Measurements from ENCODE around the gene STK36. TPM values are rescaled to one million over a fixed set of nuclear protein-coding genes. Genes with fewer than 3 reads are reported as not detected.
A peak's percentile ranks its signal among the peaks of the same experiment; 100 is the strongest.

The STK36 gene
- total RNA-seq, 2 experiments from 2014 or later = 9.7 to 21.1 TPM

GRCh38 chr2:218711550-218711929 lies 39.7 kb downstream of the STK36 start:
- Histone ChIP-seq H3K36me3 (ENCODE audit: insufficient read depth, low read length) (peaks cover 35% of the 10 kb centered on the region), H3K4me2 (ENCODE audit: low read length) (peak overlapping the region; percentile 68), H3K27ac (ENCODE audit: low read depth, low read length, poor library complexity, severe bottlenecking) (peak overlapping the region; percentile 60), H3K9me3 (ENCODE audit: low read length) (no peaks in the 10 kb centered on the region), H4K20me1 (ENCODE audit: insufficient read depth, low read length) (0 out of 2 replicates have a peak, but pooled peaks cover 5% of the 10 kb centered on the region), H3K9me2 (ENCODE audit: insufficient read depth, low read length) (no peaks in the 10 kb centered on the region), H3K79me2 (ENCODE audit: insufficient read depth, low read depth, low read length) (peaks cover 50% of the 10 kb centered on the region), H3K4me3 (ENCODE audit: low read depth, low read length, poor library complexity, severe bottlenecking) (peak overlapping the region; percentile 77), H3K4me1 (ENCODE audit: insufficient read depth, low read length, poor library complexity, severe bottlenecking) (peaks cover 25% of the 10 kb centered on the region), H2AFZ (ENCODE audit: low read length) (peak overlapping the region; percentile 33)
- CTCF ChIA-PET (ENCODE audit: unreplicated experiment) = no interaction called here
- DNase-seq (ENCODE audit: low spot score) = peak; percentile 23
- intact Hi-C loops (cut with micrococcal nuclease; ENCODE audit: unreplicated experiment) = loop anchor here (5.0 kb wide), 1 partner anchor 54 kb away; the partner anchor contains the start of genes BCS1L and ZNF142
- TSS peak; percentile 72 for BruUV-seq (replicated peaks)
- TF ChIP-seq CTCF (conservative IDR thresholded peaks at IDR 0.05; ENCODE audit: low read length) (no peak), EZH2phosphoT487 (IDR thresholded peaks at IDR 0.05; ENCODE audit: borderline replicate concordance, low read depth, low read length) (no peak)
- POLR2A ChIA-PET = interaction anchor here (0.6 to 0.7 kb wide), 4 partner anchors 21 to 264 kb away, joined by 3 to 4 read pairs (median 4); no protein-coding TSS in a partner anchor

- H4K20me1 ChIP-seq (ENCODE audit: insufficient read depth, low read length) = 0 out of 2 replicates have a peak, but pooled peaks cover 5% of the 10 kb centered on the region
- no peak for DNase-seq (ENCODE audit: low spot score)
- peak overlapping the region; percentile 23 for H3K4me2 ChIP-seq (ENCODE audit: low read length)
- ChIA-PET POLR2A (interaction anchor here (0.5 to 1.1 kb wide), 4 partner anchors 55 to 251 kb away, joined by 3 to 5 read pairs (median 3); no protein-coding TSS in a partner anchor), CTCF (ENCODE audit: unreplicated experiment) (no interaction called here)
- H2AFZ ChIP-seq (ENCODE audit: low read length) = no peak overlapping the region
- no peak for TF ChIP-seq EZH2phosphoT487 (IDR thresholded peaks at IDR 0.05; ENCODE audit: borderline replicate concordance, low read depth, low read length)
- TF ChIP-seq CTCF (conservative IDR thresholded peaks at IDR 0.05; ENCODE audit: low read length) = no peak
- intact Hi-C loops (cut with micrococcal nuclease; ENCODE audit: unreplicated experiment) = loop anchor here (5.0 kb wide), 1 partner anchor 57 kb away; the partner anchor contains the start of genes BCS1L and ZNF142
- H3K4me3 ChIP-seq (ENCODE audit: low read depth, low read length, poor library complexity, severe bottlenecking) = no peak overlapping the region
- H3K4me1 ChIP-seq (ENCODE audit: insufficient read depth, low read length, poor library complexity, severe bottlenecking) = peaks cover 25% of the 10 kb centered on the region
- no peak overlapping the region for H3K27ac ChIP-seq (ENCODE audit: low read depth, low read length, poor library complexity, severe bottlenecking)
- H3K79me2 ChIP-seq (ENCODE audit: insufficient read depth, low read depth, low read length) = peaks cover 55% of the 10 kb centered on the region
- H3K9me3 ChIP-seq (ENCODE audit: low read length) = no peaks in the 10 kb centered on the region
- H3K36me3 ChIP-seq (ENCODE audit: insufficient read depth, low read length) = peaks cover 54% of the 10 kb centered on the region
- no peaks in the 10 kb centered on the region for H3K9me2 ChIP-seq (ENCODE audit: insufficient read depth, low read length)
- BruUV-seq (replicated peaks) = no TSS peak
These were observed 42.0 kb downstream of the STK36 start for GRCh38 chr2:218713922-218714321.

GRCh38 chr2:218716070-218716469 lies 44.2 kb downstream of the STK36 start:
- H3K4me1 ChIP-seq (ENCODE audit: insufficient read depth, low read length, poor library complexity, severe bottlenecking) = peaks cover 25% of the 10 kb centered on the region
- 0 out of 2 replicates have a peak, but pooled peaks cover 5% of the 10 kb centered on the region for H4K20me1 ChIP-seq (ENCODE audit: insufficient read depth, low read length)
- no peak overlapping the region for H3K4me3 ChIP-seq (ENCODE audit: low read depth, low read length, poor library complexity, severe bottlenecking)
- ChIA-PET CTCF (ENCODE audit: unreplicated experiment) (no interaction called here), POLR2A (no interaction called here)
- no peaks in the 10 kb centered on the region for H3K9me3 ChIP-seq (ENCODE audit: low read length)
- BruUV-seq (replicated peaks) = no TSS peak
- H3K79me2 ChIP-seq (ENCODE audit: insufficient read depth, low read depth, low read length) = peaks cover 61% of the 10 kb centered on the region
- peaks cover 67% of the 10 kb centered on the region for H3K36me3 ChIP-seq (ENCODE audit: insufficient read depth, low read length)
- DNase-seq (ENCODE audit: low spot score) = no peak
- intact Hi-C loops (cut with micrococcal nuclease; ENCODE audit: unreplicated experiment) = no loop called here
- H3K4me2 ChIP-seq (ENCODE audit: low read length) = no peak overlapping the region
- H3K9me2 ChIP-seq (ENCODE audit: insufficient read depth, low read length) = no peaks in the 10 kb centered on the region
- H3K27ac ChIP-seq (ENCODE audit: low read depth, low read length, poor library complexity, severe bottlenecking) = no peak overlapping the region
- no peak overlapping the region for H2AFZ ChIP-seq (ENCODE audit: low read length)
- TF ChIP-seq EZH2phosphoT487 (IDR thresholded peaks at IDR 0.05; ENCODE audit: borderline replicate concordance, low read depth, low read length) (no peak), CTCF (conservative IDR thresholded peaks at IDR 0.05; ENCODE audit: low read length) (no peak)
